ENCODE results near the gene SYTL4.

The SYTL4 gene

GRCh38 chrX:100647739-100648138 is 84.2 kb downstream of the SYTL4 start:
- DNase-seq (ENCODE audit: low read depth) = no peak

DNA sequence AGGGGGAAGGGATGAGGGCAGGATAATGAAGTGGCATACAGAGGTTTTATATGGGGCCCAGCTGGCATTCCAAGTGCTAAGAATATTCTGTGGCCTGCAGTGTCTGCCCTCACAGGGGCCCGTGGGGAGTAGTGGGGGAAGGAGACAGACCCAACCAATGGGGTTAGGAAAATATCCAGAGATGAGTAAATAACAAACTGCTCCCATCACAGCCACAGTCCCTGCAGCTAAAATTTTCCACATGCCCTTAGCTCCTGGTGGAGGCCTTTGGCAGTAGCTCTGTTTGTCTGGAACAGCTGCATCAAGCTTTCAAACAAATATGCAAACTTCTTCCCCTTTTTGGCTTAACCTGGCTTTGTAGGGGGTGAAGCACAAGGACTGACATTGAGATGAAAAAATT is 84.8 kb downstream of the SYTL4 start:
- no peak for DNase-seq (ENCODE audit: low read depth)

DNA sequence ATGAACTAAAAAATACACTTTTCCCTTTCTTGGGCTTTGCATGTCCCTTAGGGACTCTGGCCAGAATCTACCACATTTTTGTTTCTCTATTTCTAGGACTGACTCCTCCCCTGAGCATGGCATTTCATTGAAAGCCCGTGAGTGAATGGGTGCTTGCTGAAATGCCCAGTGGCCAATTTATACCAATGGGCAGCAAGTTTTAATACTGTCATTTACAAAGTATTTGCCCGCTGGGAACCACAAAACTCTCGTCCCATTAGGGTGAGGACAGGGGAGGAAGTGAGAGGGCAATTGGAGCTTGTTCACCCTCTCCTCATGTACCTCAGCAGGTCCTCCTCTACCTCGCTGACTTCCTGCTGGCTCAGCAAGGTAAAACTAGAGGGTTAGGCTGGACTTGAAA is 86.8 kb downstream of the SYTL4 start:
- DNase-seq (ENCODE audit: low read depth) = no peak

DNA sequence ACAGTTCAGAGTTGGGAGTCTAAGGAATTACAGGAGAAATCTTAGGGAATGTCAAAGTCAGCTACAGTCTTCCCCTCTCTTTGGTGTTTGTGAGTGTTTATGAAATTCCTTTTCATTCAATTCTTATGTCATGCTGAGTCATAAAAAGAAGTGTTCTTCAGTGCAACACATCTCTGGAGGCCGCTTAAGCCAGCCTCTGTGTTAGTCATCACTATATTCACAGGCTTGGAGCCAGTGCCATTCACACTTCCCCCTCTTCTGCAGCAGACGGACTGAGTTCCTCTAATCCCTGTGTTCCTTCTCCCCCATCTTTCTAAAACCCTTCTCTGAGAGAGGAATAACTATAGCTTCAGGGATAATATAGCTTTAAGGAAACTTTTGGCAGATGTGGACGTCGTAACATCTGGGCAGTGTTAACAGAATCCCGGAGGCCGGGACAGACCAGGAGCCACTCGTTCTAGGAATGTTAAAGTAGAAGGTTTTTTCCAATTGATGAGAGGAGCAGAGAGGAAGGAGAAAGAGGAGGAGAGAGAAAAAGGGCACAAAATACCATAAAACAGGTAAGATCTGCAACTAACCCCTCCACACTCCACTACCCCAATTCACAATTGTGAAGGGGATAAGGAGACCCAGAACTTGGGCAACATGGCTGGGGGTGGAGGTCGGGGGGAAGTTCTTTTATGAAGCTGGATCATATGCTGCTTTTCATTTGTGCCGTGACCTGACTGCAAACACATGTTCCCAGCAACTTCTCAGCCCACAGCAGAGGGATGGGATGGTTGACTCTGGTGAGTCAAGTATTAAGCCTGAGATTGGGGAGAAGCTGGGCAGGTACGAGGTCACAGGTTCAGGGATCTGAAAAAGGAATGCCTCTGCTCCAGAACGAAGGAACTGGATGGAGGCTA is 87.7 kb downstream of the SYTL4 start, which contains the start of gene SRPX2:
Gene SRPX2, plus strand, starts transcription at position 244 of the 905 bp plus-strand sequence. CDS start 2,124 bp downstream, outside the sequence.
- DNase-seq (ENCODE audit: low read depth) = no peak

GRCh38 chrX:100643212-100643611 is 88.7 kb downstream of the SYTL4 start:
- no peak for DNase-seq (ENCODE audit: low read depth)

- DNase-seq (ENCODE audit: low read depth) = no peak
Observed at GRCh38 chrX:100642290-100642689, 89.6 kb downstream of the SYTL4 start.

DNA sequence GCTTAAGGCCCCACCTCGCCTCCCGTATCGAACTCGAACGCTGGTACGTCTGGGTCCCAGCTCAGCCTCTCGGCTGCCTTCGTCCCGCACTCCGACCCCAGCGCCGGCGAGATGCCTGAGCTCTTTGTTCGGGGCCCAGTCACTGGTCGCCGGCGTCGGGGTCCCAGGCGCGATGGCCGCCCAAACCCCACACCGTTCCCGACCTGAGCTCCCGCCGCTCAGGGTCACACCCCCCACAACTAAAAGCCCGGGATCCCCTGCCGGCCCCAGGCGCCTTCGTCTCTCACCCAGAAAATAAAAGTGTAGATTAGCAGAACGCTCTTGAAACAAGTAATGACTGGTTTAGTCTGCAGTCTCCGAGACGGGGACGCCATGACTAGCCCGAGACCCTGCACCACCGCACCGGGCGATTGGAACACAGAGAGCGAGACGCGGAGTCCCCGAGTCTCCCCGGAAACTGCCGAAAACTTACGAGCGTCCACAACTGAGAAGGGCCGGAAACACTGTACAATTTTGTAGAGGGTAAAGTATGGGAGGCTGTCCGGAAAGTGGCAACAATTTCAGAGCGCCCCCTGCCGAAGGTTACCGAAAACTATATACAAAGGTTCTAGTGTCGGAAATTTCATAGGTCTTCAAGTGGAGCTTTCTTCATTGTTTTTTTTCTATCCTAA is 95.5 kb downstream of the SYTL4 start, which contains the start of gene TSPAN6:
Gene TSPAN6, minus strand, starts transcription at position 486 of the 671 bp plus-strand sequence. Its CDS starts 112 bp downstream, at position 374.
- DNase-seq (ENCODE audit: low read depth) = peak; percentile 33

DNA sequence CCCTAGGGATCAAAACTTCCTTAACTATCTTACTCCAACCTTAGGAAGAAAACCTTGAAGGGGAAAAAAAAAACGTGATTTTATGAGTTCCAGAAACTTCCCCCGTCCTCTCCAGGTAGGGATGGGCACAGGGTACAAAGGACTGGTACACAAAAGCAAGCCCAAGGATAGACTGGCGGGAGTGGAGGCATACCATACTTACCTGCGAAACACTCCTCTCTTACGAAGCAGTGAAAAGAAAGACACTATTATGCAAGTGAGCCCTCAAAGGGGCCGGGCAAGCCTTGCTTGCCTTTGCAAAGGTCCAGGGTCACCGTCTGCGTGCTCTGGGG is 96.0 kb downstream of the SYTL4 start:
- DNase-seq (ENCODE audit: low read depth) = no peak

GRCh38 chrX:100635040-100635439 is 96.9 kb downstream of the SYTL4 start:
- no peak for DNase-seq (ENCODE audit: low read depth)

DNA sequence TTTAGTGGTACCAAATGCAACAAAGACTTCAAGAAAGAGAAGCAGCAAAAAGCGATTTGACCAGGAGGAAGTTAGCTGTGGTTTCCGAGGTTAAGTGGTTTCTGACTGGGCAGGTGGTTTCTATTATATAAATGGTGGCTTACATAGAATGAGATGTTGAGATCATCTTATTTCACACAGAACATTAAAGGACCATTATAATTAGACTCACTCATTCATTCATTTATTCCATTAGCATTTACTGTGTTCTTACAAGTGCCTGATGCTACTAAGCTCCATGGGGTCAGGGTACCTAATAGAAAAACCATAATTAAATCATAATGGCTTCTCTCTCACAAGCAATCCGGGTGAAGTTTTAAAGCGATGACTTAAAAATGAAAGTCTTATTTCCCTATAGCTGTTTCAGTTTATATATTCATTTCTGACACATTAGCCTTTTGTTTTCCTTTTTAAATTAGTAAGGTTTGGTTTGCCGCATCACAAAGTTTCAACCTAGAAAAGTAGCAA is 105.9 kb downstream of the SYTL4 start:
- DNase-seq (ENCODE audit: low read depth) = no peak
